Measurements from ENCODE around the gene SERPINI1.

DNA sequence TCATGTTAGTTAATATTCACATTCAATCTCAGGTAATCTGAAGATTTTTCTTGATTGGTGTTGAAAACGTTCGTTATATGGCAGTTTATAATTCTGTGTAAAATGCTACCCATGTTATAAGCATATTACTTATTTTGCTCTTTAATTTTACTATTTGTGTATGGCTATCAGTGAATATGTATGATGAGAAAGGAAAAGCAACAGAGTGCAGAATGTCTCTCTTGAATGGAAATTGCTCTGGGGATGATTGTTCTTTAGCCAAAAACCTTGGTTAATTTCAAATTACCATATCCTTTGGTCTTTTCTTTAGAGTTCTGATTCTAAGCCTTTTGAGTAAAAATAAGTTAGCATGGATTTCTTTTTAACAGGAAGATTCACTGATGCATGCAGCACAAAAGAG is 2.5 kb downstream of the SERPINI1 start:
- no peak for TF ChIP-seq POLR2AphosphoS5 (IDR thresholded peaks at IDR 0.05)
- TF ChIP-seq, protein P1, sequence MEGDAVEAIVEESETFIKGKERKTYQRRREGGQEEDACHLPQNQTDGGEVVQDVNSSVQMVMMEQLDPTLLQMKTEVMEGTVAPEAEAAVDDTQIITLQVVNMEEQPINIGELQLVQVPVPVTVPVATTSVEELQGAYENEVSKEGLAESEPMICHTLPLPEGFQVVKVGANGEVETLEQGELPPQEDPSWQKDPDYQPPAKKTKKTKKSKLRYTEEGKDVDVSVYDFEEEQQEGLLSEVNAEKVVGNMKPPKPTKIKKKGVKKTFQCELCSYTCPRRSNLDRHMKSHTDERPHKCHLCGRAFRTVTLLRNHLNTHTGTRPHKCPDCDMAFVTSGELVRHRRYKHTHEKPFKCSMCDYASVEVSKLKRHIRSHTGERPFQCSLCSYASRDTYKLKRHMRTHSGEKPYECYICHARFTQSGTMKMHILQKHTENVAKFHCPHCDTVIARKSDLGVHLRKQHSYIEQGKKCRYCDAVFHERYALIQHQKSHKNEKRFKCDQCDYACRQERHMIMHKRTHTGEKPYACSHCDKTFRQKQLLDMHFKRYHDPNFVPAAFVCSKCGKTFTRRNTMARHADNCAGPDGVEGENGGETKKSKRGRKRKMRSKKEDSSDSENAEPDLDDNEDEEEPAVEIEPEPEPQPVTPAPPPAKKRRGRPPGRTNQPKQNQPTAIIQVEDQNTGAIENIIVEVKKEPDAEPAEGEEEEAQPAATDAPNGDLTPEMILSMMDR (IDR thresholded peaks at IDR 0.05), result no peak
